Endothelial cell of umbilical vein (primary cell): Measurements from ENCODE around the gene L1CAM. TPM values are rescaled to one million over a fixed set of nuclear protein-coding genes. Genes with fewer than 3 reads are reported as not detected.
A peak's percentile ranks its signal among the peaks of the same experiment; 100 is the strongest.

Source experiments
- BruUV-seq: library from RNA; stranded (reverse); fragments of 400-500 nt; replicated peaks from 2 replicates; lab custom pipeline; 2021; lab: Mats Ljungman, UMichigan
- CTCF ChIA-PET: fragments of 300-600, 350-600 bp; sonication (Branson Sonifier 250); formaldehyde crosslinking; loops from one replicate; lab custom pipeline; 2021; ENCODE audit warnings: antibody characterized with exemption, inconsistent platforms; lab: Charles Lee
- POLR2A ChIA-PET: fragments of 300-600, 350-600 bp; sonication (Branson Sonifier 250); formaldehyde crosslinking; loops from one replicate; lab custom pipeline; 2021; ENCODE audit warnings: antibody characterized with exemption, inconsistent platforms; lab: Charles Lee
- DNase-seq: peaks from one replicate; pipeline ENCODE4 v3.0.0-alpha.2; 2011; ENCODE audit warnings: low read depth, low spot score
- FAIRE-seq: peaks from 2 replicates; lab custom pipeline; 2011; peaks lifted over from hg19 to GRCh38; lab: Jason Lieb, UNC
- H2AFZ ChIP-seq: 2 replicates; pipeline ENCODE4 v1.6.0; 2012; ENCODE audit warnings: low read depth, low read length, control low read depth, inconsistent platforms
- H3K27ac ChIP-seq: 2 replicates; pipeline ENCODE4 v1.5.1; 2011; ENCODE audit warnings: low read depth, mild to moderate bottlenecking, control low read depth, low read length, moderate library complexity; ENCODE audit not compliant: insufficient read depth
- H3K27me3 ChIP-seq, 2 experiments: 2 replicates each; pipeline versions ENCODE4 v1.6.0 to v1.6.1; 2011; ENCODE audit warnings: low read length in 2 of 2, mixed read lengths in 1 of 2; ENCODE audit not compliant: control insufficient read depth in 2 of 2, insufficient read depth in 2 of 2
- H3K36me3 ChIP-seq, 2 experiments: 2 replicates in 1 of 2; 3 replicates in 1 of 2; pipeline ENCODE4 v1.5.1; 2011; ENCODE audit warnings: low read length in 2 of 2, mild to moderate bottlenecking in 1 of 2, moderate library complexity in 1 of 2; ENCODE audit not compliant: control insufficient read depth in 2 of 2, insufficient read depth in 2 of 2; ENCODE audit errors: extremely low read depth in 1 of 2
- H3K4me1 ChIP-seq: 3 replicates; pipeline ENCODE4 v1.5.1; 2011; ENCODE audit warnings: mild to moderate bottlenecking, low read length; ENCODE audit not compliant: control insufficient read depth, insufficient read depth; ENCODE audit errors: extremely low read depth
- H3K4me2 ChIP-seq: 2 replicates; pipeline ENCODE4 v1.6.1; 2011; ENCODE audit warnings: low read length, control low read depth, mixed read lengths; ENCODE audit not compliant: insufficient read depth
- H3K4me3 ChIP-seq, 3 experiments: fragments of 200-600 bp in 1 of 3; sonication (generic), shearing (Covaris generic) in 1 of 3; replicated peaks in 1 of 3; 2 replicates each; pipeline ENCODE4 v1.5.1; 2011 to 2016; ENCODE audit warnings: control low read depth in 3 of 3, low read length in 3 of 3, mild to moderate bottlenecking in 2 of 3, inconsistent platforms in 1 of 3, low read depth in 1 of 3, moderate library complexity in 1 of 3; ENCODE audit not compliant: insufficient read depth in 1 of 3
- H3K79me2 ChIP-seq: 2 replicates; pipeline ENCODE4 v1.6.0; 2012; ENCODE audit warnings: low read length, inconsistent platforms; ENCODE audit not compliant: control insufficient read depth, insufficient read depth
- H3K9ac ChIP-seq: replicated peaks from 2 replicates; pipeline ENCODE3; 2011; ENCODE audit warnings: low read length, control low read depth; ENCODE audit not compliant: insufficient read depth; ENCODE audit errors: extremely low read depth
- H3K9me1 ChIP-seq: replicated peaks from 3 replicates; pipeline ENCODE4 v1.6.0; 2011; ENCODE audit warnings: mild to moderate bottlenecking, low read length; ENCODE audit not compliant: control insufficient read depth, insufficient read depth; ENCODE audit errors: extremely low read depth
- H3K9me3 ChIP-seq: replicated peaks from 2 replicates; pipeline ENCODE4 v1.5.1; 2012; ENCODE audit warnings: low read length, inconsistent platforms; ENCODE audit not compliant: control insufficient read depth, insufficient read depth
- H4K20me1 ChIP-seq: replicated peaks from 2 replicates; pipeline ENCODE3; 2011; ENCODE audit warnings: mild to moderate bottlenecking, low read length; ENCODE audit not compliant: control insufficient read depth, insufficient read depth; ENCODE audit errors: extremely low read depth
- EZH2 ChIP-seq: IDR thresholded peaks from 2 replicates; pipeline ENCODE4 v1.6.1; 2012; ENCODE audit warnings: borderline replicate concordance, low read depth, mild to moderate bottlenecking, moderate library complexity, low read length, inconsistent platforms; ENCODE audit not compliant: severe bottlenecking
- FOS ChIP-seq: IDR thresholded peaks from 2 replicates; pipeline ENCODE4 v1.6.1; 2011; ENCODE audit warnings: mild to moderate bottlenecking, low read length, moderate library complexity, borderline replicate concordance; ENCODE audit not compliant: insufficient read depth
- POLR2A ChIP-seq: IDR thresholded peaks from 2 replicates; pipeline ENCODE4 v1.6.1; 2012; ENCODE audit warnings: low read depth, mild to moderate bottlenecking, control low read depth, low read length
- dilution Hi-C: fragments of 300-500 bp; cut with MboI; formaldehyde crosslinking; loops from one replicate; pipeline ENCODE4 v1.15.0; 2019; ENCODE audit warnings: low sequenced_read_pairs; ENCODE audit not compliant: extremely low pct_ligation_motif_present
- intact Hi-C: fragments of 100-400 bp; cut with micrococcal nuclease; formaldehyde crosslinking; loops from one replicate; pipeline ENCODE4 v1.10.0; 2022
- polyA plus RNA-seq, 4 experiments: library from polyadenylated mRNA; depleted of rRNA in 3 of 4; stranded (reverse) in 3 of 4; unstranded in 1 of 4; fragments of >200 nt; gene quantifications; 2 replicates each; pipeline versions ENCODE4 v1.2.1 to v1.2.3, GENCODE V29; 2011 to 2012; ENCODE audit warnings: missing spikeins in 1 of 4
- total RNA-seq: library from RNA; stranded (reverse); gene quantifications from 2 replicates; pipeline ENCODE4 v1.2.3, GENCODE V29; 2021

Gene L1CAM
- total and polyA plus RNA-seq, 2 donors (not counting 3 experiments of a cell fraction or from before 2014, with no cell fraction given): 0.01 TPM; not detected in 1

DNA sequence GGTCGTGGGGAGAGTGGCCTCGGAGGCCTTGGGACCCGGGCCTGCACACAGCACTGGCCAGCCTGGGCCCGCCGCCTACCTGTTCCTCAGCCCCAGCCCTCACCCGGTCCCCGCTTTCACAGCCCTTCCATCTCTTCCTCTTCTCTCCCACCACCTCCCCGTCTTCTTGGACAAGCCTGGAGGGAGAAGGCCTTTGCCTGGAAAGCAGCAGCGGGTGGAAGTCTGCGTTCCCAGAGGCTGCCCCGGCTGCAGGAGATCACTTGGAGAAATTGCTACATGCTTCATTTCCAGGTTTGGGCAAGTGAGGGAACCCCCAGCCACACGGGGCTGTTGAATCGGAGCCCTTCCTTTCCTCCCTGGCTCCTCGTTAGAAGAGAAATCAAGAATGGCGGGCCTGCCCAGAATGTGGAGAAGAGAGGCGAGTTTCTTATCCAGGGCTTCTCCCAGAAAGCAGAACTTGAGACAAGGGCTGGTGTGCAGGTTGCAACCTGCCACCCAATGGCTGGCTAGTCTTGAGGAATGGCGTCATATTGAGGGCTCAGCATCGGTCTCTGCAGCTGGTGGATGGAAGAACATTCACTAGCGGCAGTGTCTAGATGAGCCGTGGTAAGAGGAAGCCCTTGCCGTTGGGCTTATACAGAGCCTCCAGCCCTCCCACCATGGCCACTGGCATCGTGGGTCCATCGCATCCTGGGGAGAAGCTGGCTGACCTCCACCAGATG, 54.4 kb downstream of the L1CAM start:
- ChIA-PET POLR2A (no interaction called here), CTCF (no interaction called here)
- peak; percentile 54 for TF ChIP-seq EZH2
- no peak for TF ChIP-seq POLR2A
- Histone ChIP-seq H3K4me1 (no peaks in the 10 kb centered on the region), H3K9me3 (no peaks in the 10 kb centered on the region), H3K4me2 (no peak overlapping the region), H3K36me3 (no peaks in the 10 kb centered on the region), H4K20me1 (no peaks in the 10 kb centered on the region), H3K4me3 (no peak overlapping the region), H3K79me2 (no peaks in the 10 kb centered on the region), H2AFZ (no peak overlapping the region), H3K9me1 (no peaks in the 10 kb centered on the region), H3K27ac (no peak overlapping the region), H3K27me3 (peaks cover 31 to 38% of the 10 kb centered on the region in 2 experiments), H3K9ac (no peak overlapping the region)
- dilution Hi-C loops: no loop called here
- FAIRE-seq (no peak), DNase-seq (no peak)
- intact Hi-C loops: no loop called here
- BruUV-seq: no TSS peak

DNA sequence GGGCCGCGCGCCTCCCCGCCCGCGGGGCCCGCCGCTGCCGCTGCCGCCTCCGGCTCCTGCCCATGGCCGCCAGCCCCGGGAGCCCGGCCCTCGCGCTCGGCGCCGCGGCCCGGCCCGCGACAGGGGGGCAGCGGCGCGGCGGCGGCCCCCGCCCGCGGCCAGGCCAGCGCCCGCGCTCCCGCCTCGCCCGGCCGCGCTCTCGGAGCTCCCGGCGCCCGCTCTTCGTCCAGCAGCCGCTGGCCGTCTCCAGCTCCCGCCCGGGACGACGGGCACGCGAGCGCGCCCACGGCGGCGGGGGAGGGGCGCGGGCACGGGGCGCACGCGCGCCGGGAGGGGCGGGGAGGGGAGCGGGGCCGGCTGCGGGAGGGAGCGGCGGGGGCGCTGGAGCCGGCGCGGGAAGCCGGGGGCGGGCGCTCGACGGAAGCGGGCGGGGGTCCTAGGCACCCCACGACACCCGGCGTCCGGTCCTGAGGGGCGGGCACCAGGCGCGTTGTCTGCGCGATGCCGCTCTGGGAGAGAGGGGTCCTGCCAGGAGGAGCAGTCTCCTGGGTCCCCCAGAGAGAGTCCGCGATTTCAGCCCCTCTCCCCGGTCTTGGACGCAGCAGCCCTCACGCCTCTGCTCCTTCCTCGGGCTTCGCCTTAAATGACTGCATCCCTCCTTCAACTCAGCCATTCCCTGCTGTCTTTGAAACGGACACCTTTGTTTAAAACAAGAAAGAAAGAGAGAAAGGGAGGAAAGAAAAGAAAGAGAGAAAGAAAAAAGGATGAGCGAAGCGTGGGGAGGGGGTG, 55.1 kb downstream of the L1CAM start:
- Histone ChIP-seq H3K36me3 (no peaks in the 10 kb centered on the region), H2AFZ (no peak overlapping the region), H3K9ac (no peak overlapping the region), H3K27ac (no peak overlapping the region), H3K9me3 (no peaks in the 10 kb centered on the region), H3K4me2 (no peak overlapping the region), H3K27me3 (peaks cover 31 to 38% of the 10 kb centered on the region in 2 experiments), H3K9me1 (no peaks in the 10 kb centered on the region), H3K4me3 (no peak overlapping the region), H4K20me1 (no peaks in the 10 kb centered on the region), H3K79me2 (no peaks in the 10 kb centered on the region), H3K4me1 (no peaks in the 10 kb centered on the region)
- TF ChIP-seq FOS: no peak
- TF ChIP-seq EZH2: peak; percentile 79
- FAIRE-seq: no peak
- BruUV-seq: no TSS peak
- intact Hi-C loops: no loop called here
- no peak for DNase-seq
- ChIA-PET CTCF (no interaction called here), POLR2A (no interaction called here)
- dilution Hi-C loops: no loop called here
